K562 (cell line): ENCODE data around the gene NME9. TPM values are rescaled to one million over a fixed set of nuclear protein-coding genes. Genes with fewer than 3 reads are reported as not detected.

Experiments used
- BHLHE40 ChIP-seq: IDR thresholded peaks from 2 replicates; pipeline ENCODE4 v1.6.1; 2011; ENCODE audit warnings: low read length, improper control_type of control experiment
- BMI1 ChIP-seq: fragments of 150-350 bp; IDR thresholded peaks from 2 replicates; pipeline ENCODE4 v1.6.1; 2014; ENCODE audit warnings: low read length
- FOXJ2 ChIP-seq: fragments of 200-800 bp; sonication (Bioruptor generic); IDR thresholded peaks from 2 replicates; pipeline ENCODE4 v1.6.1; 2016; ENCODE audit warnings: missing genetic modification characterization, missing compliant biosample characterization
- FOXM1 ChIP-seq, 2 experiments: fragments of 450-650 bp in 1 of 2; sonication (generic) in 1 of 2; formaldehyde crosslinking in 1 of 2; IDR thresholded peaks; 2 replicates each; pipeline versions ENCODE4 v1.6.1 to v1.9.0; 2017 to 2022; ENCODE audit warnings: low read depth in 2 of 2, mild to moderate bottlenecking in 2 of 2, missing genetic modification reagents in 1 of 2, moderate library complexity in 1 of 2
- FOXP1 ChIP-seq: sonication (generic); formaldehyde crosslinking; IDR thresholded peaks from 2 replicates; pipeline ENCODE4 v1.8.0; 2022; ENCODE audit warnings: mild to moderate bottlenecking, missing genetic modification reagents
- HDAC3 ChIP-seq: fragments of 450-650 bp; IDR thresholded peaks from 2 replicates; pipeline ENCODE4 v1.6.1; 2018; ENCODE audit warnings: borderline replicate concordance, mild to moderate bottlenecking, moderate library complexity; ENCODE audit not compliant: partially characterized antibody
- HMG20A ChIP-seq: fragments of 450-650 bp; formaldehyde crosslinking; conservative IDR thresholded peaks from 2 replicates; pipeline ENCODE4 v1.4.0; 2020; ENCODE audit warnings: mild to moderate bottlenecking, mixed read lengths
- HNRNPUL1 ChIP-seq: fragments of 200-400 bp; formaldehyde crosslinking; IDR thresholded peaks from 2 replicates; pipeline ENCODE4 v1.6.1; 2017; ENCODE audit warnings: low read length
- NBN ChIP-seq: fragments of 450-650 bp; IDR thresholded peaks from 2 replicates; pipeline ENCODE4 v1.6.1; 2016; ENCODE audit warnings: low read depth, mild to moderate bottlenecking
- TAF9B ChIP-seq: fragments of 450-650 bp; IDR thresholded peaks from 2 replicates; pipeline ENCODE4 v1.6.1; 2018; ENCODE audit warnings: mild to moderate bottlenecking; ENCODE audit not compliant: partially characterized antibody
- TAL1 ChIP-seq: fragments of 450-650 bp; IDR thresholded peaks from 2 replicates; pipeline ENCODE4 v1.6.1; 2016; ENCODE audit warnings: mild to moderate bottlenecking
- TRIM24 ChIP-seq, 2 experiments: fragments of 450-650 bp; IDR thresholded peaks; 2 replicates each; pipeline ENCODE4 v1.6.1; 2016
- ZNF174 ChIP-seq: fragments of 250-450 bp; sonication (Bioruptor Pico); IDR thresholded peaks from 2 replicates; pipeline ENCODE4 v1.4.0; 2020; ENCODE audit warnings: mild to moderate bottlenecking
- ZNF436 ChIP-seq: fragments of 250-450, 450-650 bp; sonication (Bioruptor Pico); formaldehyde crosslinking; IDR thresholded peaks from 2 replicates; pipeline ENCODE4 v1.7.0; 2020; ENCODE audit warnings: mild to moderate bottlenecking
- ZNF445 ChIP-seq: fragments of 250-450 bp; sonication (Bioruptor Pico); IDR thresholded peaks from 2 replicates; pipeline ENCODE4 v1.4.0; 2020; ENCODE audit warnings: low read depth, mild to moderate bottlenecking, moderate library complexity
- ZNF699 ChIP-seq: fragments of 250-450 bp; sonication (Bioruptor Pico); IDR thresholded peaks from 2 replicates; pipeline ENCODE4 v1.8.0; 2021; ENCODE audit warnings: mild to moderate bottlenecking, moderate library complexity; ENCODE audit not compliant: insufficient replicate concordance
- polyA plus RNA-seq, 8 experiments: library from polyadenylated mRNA; depleted of rRNA in 4 of 8; stranded (reverse) in 5 of 8; unstranded in 3 of 8; fragments of >200 nt; fragmentation: Nextera tagmentation in 2 of 8; fragmentation: Illumina TruSeq in 1 of 8; extraction: Ambion mirVana in 2 of 8; extraction: Trizol in 1 of 8; gene quantifications; 2 replicates each; pipeline versions ENCODE4 v1.2.1 to v1.2.3, GENCODE V29; 2011 to 2014; ENCODE audit warnings: inconsistent platforms in 1 of 8, missing spikeins in 1 of 8
- total RNA-seq, 7 experiments: library from RNA; depleted of rRNA in 6 of 7; stranded (reverse); fragments of >200 nt in 6 of 7; fragmentation: Illumina TruSeq in 2 of 7; extraction: Trizol in 2 of 7; gene quantifications; 2 replicates each; pipeline versions ENCODE4 v1.2.1 to v1.2.3, GENCODE V29; 2011 to 2021; ENCODE audit warnings: low replicate concordance in 1 of 7
- TF ChIP-seq, protein P1 (sequence below): fragments of 200-600 bp; sonication (generic); IDR thresholded peaks from one replicate; pipeline ENCODE4 v1.6.1; 2012; ENCODE audit warnings: mild to moderate bottlenecking, low read depth, low read length, inconsistent platforms
- TF ChIP-seq, protein P2 (sequence below): fragments of 250-450 bp; sonication (Bioruptor Pico); IDR thresholded peaks from 2 replicates; pipeline ENCODE4 v1.4.0; 2020; ENCODE audit warnings: mild to moderate bottlenecking

The NME9 gene
- total and polyA plus RNA-seq, 9 of the 15 experiments (the other 6 are each of a cell fraction or from before 2014, with no cell fraction given): 0.05 to 0.15 (median 0.13) TPM; not detected in 6

DNA sequence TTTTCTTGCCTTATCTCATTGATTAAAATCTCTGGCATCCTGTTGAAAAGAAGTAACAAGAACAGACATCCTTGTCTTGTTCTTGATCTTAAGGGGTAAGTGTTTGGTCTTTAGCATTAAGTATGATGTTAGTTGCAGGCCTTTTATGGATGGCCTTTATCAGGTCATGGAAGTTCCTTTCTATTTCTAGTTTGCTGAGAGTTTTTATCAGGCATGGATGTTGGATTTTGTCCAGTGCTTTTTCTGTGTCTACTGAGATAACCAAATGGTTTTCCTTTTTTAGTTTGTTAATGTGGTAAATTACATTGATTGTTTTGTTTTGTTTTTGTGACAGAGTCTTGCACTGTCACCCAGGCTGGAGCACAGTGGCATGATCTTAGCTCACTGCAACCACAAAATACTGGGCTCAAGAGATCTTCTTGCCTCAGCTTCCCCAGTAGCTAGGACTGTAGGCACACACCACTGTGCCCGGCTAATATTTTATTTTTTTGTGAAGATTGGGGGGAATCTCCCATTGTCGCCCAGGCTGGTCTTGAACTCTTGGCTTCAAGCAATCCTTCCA is 45.0 kb upstream of the NME9 start (continued):
- TF ChIP-seq HMG20A (CRISPR knock-in tag) (no peak), NBN (no peak), ZNF699 (no peak), FOXP1 (CRISPR knock-in tag) (no peak), ZNF436 (CRISPR knock-in tag) (no peak), BHLHE40 (no peak), BMI1 (no peak), TRIM24 (IDR thresholded peaks at IDR 0.05) (no peak), TAL1 (peak; percentile 44; the same call in 1 of the 2 replicates), FOXJ2 (tag) (peak; percentile 56; the same call in 1 of the 2 replicates), HNRNPUL1 (no peak), TAF9B (no peak), ZNF174 (no peak), FOXM1 (IDR thresholded peaks at IDR 0.05; ENCODE audit: low read depth) (no peak), FOXM1 (CRISPR knock-in tag; IDR thresholded peaks at IDR 0.05; ENCODE audit: low read depth) (no peak), ZNF445 (CRISPR knock-in tag) (no peak), HDAC3 (no peak)
- TF ChIP-seq, protein P1, sequence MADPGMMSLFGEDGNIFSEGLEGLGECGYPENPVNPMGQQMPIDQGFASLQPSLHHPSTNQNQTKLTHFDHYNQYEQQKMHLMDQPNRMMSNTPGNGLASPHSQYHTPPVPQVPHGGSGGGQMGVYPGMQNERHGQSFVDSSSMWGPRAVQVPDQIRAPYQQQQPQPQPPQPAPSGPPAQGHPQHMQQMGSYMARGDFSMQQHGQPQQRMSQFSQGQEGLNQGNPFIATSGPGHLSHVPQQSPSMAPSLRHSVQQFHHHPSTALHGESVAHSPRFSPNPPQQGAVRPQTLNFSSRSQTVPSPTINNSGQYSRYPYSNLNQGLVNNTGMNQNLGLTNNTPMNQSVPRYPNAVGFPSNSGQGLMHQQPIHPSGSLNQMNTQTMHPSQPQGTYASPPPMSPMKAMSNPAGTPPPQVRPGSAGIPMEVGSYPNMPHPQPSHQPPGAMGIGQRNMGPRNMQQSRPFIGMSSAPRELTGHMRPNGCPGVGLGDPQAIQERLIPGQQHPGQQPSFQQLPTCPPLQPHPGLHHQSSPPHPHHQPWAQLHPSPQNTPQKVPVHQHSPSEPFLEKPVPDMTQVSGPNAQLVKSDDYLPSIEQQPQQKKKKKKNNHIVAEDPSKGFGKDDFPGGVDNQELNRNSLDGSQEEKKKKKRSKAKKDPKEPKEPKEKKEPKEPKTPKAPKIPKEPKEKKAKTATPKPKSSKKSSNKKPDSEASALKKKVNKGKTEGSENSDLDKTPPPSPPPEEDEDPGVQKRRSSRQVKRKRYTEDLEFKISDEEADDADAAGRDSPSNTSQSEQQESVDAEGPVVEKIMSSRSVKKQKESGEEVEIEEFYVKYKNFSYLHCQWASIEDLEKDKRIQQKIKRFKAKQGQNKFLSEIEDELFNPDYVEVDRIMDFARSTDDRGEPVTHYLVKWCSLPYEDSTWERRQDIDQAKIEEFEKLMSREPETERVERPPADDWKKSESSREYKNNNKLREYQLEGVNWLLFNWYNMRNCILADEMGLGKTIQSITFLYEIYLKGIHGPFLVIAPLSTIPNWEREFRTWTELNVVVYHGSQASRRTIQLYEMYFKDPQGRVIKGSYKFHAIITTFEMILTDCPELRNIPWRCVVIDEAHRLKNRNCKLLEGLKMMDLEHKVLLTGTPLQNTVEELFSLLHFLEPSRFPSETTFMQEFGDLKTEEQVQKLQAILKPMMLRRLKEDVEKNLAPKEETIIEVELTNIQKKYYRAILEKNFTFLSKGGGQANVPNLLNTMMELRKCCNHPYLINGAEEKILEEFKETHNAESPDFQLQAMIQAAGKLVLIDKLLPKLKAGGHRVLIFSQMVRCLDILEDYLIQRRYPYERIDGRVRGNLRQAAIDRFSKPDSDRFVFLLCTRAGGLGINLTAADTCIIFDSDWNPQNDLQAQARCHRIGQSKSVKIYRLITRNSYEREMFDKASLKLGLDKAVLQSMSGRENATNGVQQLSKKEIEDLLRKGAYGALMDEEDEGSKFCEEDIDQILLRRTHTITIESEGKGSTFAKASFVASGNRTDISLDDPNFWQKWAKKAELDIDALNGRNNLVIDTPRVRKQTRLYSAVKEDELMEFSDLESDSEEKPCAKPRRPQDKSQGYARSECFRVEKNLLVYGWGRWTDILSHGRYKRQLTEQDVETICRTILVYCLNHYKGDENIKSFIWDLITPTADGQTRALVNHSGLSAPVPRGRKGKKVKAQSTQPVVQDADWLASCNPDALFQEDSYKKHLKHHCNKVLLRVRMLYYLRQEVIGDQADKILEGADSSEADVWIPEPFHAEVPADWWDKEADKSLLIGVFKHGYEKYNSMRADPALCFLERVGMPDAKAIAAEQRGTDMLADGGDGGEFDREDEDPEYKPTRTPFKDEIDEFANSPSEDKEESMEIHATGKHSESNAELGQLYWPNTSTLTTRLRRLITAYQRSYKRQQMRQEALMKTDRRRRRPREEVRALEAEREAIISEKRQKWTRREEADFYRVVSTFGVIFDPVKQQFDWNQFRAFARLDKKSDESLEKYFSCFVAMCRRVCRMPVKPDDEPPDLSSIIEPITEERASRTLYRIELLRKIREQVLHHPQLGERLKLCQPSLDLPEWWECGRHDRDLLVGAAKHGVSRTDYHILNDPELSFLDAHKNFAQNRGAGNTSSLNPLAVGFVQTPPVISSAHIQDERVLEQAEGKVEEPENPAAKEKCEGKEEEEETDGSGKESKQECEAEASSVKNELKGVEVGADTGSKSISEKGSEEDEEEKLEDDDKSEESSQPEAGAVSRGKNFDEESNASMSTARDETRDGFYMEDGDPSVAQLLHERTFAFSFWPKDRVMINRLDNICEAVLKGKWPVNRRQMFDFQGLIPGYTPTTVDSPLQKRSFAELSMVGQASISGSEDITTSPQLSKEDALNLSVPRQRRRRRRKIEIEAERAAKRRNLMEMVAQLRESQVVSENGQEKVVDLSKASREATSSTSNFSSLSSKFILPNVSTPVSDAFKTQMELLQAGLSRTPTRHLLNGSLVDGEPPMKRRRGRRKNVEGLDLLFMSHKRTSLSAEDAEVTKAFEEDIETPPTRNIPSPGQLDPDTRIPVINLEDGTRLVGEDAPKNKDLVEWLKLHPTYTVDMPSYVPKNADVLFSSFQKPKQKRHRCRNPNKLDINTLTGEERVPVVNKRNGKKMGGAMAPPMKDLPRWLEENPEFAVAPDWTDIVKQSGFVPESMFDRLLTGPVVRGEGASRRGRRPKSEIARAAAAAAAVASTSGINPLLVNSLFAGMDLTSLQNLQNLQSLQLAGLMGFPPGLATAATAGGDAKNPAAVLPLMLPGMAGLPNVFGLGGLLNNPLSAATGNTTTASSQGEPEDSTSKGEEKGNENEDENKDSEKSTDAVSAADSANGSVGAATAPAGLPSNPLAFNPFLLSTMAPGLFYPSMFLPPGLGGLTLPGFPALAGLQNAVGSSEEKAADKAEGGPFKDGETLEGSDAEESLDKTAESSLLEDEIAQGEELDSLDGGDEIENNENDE: no peak
- TF ChIP-seq, protein P2, sequence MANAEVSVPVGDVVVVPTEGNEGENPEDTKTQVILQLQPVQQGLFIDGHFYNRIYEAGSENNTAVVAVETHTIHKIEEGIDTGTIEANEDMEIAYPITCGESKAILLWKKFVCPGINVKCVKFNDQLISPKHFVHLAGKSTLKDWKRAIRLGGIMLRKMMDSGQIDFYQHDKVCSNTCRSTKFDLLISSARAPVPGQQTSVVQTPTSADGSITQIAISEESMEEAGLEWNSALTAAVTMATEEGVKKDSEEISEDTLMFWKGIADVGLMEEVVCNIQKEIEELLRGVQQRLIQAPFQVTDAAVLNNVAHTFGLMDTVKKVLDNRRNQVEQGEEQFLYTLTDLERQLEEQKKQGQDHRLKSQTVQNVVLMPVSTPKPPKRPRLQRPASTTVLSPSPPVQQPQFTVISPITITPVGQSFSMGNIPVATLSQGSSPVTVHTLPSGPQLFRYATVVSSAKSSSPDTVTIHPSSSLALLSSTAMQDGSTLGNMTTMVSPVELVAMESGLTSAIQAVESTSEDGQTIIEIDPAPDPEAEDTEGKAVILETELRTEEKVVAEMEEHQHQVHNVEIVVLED (CRISPR knock-in tag): no peak
